Measurements from ENCODE around the gene MYO1F.
"Not testable (repeated sequence)": the region's sequence is repeated elsewhere in the genome, so short reads cannot be mapped to it uniquely, and the experiment has no call there.

Gene MYO1F

DNA sequence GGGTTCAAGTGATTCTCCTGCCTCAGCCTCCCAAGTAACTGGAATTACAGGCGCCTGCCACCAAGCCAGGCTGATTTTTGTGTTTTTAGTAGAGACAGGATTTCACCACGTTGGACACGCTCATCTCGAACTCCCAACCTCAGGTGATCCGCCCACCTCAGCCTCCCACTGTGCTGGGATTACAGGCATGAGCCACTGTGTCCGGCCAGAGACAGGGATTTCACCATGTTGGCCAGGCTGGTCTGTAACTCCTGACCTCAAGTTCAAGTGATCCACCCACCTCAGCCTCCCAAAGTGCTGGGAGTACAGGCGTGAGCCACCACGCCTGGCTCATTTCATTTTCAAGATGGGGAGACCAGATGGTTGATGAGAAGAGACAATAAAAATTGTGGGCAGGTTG is 12.4 kb downstream of the MYO1F start:
- H2AFZ ChIP-seq (ENCODE audit: low read length, unreplicated experiment); H3K4me3 ChIP-seq (ENCODE audit: low read depth, low read length); H3K36me3 ChIP-seq (ENCODE audit: insufficient read depth, low read length); H3K79me2 ChIP-seq (ENCODE audit: control insufficient read depth, insufficient read depth, low read length, unreplicated experiment); H3K27ac ChIP-seq (ENCODE audit: low read depth, low read length); H3K27me3 ChIP-seq (ENCODE audit: insufficient read depth, low read length): not testable (repeated sequence)
- peaks cover 11% of the 10 kb centered on the region for H3K4me1 ChIP-seq (ENCODE audit: control insufficient read depth, insufficient read depth, low read length, unreplicated experiment)

DNA sequence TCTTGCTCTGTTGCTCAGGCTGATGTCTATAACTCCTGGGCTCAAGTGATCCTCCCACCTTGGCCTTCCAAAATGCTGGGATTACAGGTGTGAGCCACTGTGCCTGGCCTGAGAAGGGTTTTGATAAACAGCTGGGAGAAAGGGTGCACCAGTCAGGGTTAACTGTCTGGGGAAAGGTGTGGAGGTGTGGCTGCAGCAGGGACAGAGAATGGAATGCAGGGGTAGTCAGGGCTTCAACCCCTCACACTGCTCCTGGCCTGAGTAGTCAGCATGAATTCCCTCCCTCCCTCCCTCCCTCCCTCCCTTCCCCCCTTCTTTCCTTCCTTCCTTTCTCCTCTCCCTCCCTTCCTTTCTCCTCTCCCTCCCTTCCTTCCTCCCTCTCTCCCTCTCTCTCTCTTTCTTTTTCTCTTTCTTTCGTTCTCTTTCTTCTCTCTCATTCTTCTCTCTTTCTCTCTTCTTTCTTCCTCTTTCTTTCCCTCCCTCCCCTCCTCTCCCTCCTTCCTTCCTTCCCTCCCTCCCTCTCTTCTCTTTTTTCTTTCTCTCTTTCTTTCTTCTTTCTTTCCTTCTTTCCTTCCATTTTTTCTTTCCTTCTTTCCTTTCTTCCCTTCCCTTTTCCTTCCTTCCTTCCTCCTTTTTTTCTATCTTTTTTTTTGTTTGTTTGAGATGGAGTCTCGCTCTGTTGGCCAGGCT is 16.0 kb downstream of the MYO1F start:
- Histone ChIP-seq H3K36me3 (ENCODE audit: insufficient read depth, low read length) (no peaks in the 10 kb centered on the region), H3K27ac (ENCODE audit: low read depth, low read length) (no peak overlapping the region), H3K27me3 (ENCODE audit: insufficient read depth, low read length) (no peaks in the 10 kb centered on the region), H2AFZ (ENCODE audit: low read length, unreplicated experiment) (no peak overlapping the region), H3K4me3 (ENCODE audit: low read depth, low read length) (no peak overlapping the region), H3K79me2 (ENCODE audit: control insufficient read depth, insufficient read depth, low read length, unreplicated experiment) (no peaks in the 10 kb centered on the region), H3K4me1 (ENCODE audit: control insufficient read depth, insufficient read depth, low read length, unreplicated experiment) (no peaks in the 10 kb centered on the region)

DNA sequence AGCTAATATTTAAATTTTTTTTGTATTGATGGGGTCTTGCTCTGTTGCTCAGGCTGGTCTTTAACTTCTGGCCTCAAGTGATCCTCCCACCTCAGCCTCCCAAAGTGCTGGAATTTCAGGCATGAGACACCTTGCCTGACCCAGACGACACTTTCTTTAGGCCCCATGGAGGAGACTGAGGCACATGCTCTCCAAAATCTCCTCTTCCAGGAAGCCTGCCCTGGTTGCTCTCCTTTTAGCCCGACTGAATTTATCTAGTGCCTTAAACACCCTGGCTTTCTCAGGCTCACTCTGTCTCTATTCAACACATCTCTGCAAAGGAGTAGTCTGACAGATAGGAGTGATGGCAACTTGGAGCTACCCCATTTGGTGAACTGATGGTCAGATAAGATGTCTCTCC is 18.9 kb downstream of the MYO1F start:
- Histone ChIP-seq H3K79me2 (ENCODE audit: control insufficient read depth, insufficient read depth, low read length, unreplicated experiment) (no peaks in the 10 kb centered on the region), H2AFZ (ENCODE audit: low read length, unreplicated experiment) (no peak overlapping the region), H3K36me3 (ENCODE audit: insufficient read depth, low read length) (no peaks in the 10 kb centered on the region), H3K4me3 (ENCODE audit: low read depth, low read length) (no peak overlapping the region), H3K27me3 (ENCODE audit: insufficient read depth, low read length) (no peaks in the 10 kb centered on the region), H3K4me1 (ENCODE audit: control insufficient read depth, insufficient read depth, low read length, unreplicated experiment) (no peaks in the 10 kb centered on the region), H3K27ac (ENCODE audit: low read depth, low read length) (no peak overlapping the region)

DNA sequence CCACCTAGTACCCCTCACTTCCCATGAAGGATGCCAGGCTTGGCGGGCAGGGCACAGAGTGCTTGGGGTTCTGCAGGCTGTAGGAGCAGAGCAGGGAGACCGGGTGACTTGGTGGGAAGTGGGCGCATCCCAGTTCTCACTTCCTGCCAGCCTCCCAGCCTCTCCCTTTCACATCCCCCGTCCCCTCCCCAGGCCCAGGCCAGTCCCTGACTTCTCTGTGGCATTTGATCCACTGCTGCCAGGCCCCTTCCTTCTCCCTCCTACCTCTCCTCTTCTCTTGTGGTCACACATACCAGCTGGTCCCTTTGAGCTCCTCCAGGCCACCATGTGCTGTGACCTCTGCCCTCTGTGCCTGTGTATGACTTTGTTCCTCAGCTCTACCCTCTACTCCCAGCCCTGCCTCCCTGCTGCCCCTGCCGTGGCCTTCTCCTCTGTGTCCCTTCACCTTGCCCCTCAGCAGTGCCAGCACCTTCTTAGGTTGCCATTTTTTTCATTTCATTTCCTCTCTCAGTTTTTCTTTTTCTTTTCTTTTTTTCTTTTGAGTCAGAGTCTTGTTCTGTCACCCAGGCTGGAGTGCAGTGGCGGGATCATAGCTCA is 19.5 kb downstream of the MYO1F start:
- H3K27ac ChIP-seq (ENCODE audit: low read depth, low read length), result no peak overlapping the region
- no peaks in the 10 kb centered on the region for H3K36me3 ChIP-seq (ENCODE audit: insufficient read depth, low read length)
- no peaks in the 10 kb centered on the region for H3K79me2 ChIP-seq (ENCODE audit: control insufficient read depth, insufficient read depth, low read length, unreplicated experiment)
- no peaks in the 10 kb centered on the region for H3K4me1 ChIP-seq (ENCODE audit: control insufficient read depth, insufficient read depth, low read length, unreplicated experiment)
- no peak overlapping the region for H3K4me3 ChIP-seq (ENCODE audit: low read depth, low read length)
- H2AFZ ChIP-seq (ENCODE audit: low read length, unreplicated experiment), result no peak overlapping the region
- H3K27me3 ChIP-seq (ENCODE audit: insufficient read depth, low read length), result no peaks in the 10 kb centered on the region

DNA sequence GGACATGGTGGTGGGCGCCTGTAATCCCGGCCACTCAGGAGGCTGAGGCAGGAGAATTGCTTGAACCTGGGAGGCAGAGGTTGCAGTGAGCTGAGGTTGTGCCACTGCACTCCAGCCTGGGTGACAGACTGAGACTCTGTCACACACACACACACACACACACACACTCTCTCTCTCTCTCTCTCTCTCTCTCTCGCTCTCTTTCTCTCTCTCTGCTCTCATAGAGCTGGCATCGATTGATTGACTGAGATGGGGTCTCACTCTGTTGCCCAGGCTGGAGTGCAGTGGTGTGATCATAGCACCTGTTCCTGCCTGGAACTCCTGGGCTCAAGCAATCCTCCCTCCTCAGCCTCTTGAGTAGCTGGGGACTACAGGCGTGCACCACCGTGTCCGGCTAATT is 23.5 kb downstream of the MYO1F start:
- not testable (repeated sequence) for H3K4me1 ChIP-seq (ENCODE audit: control insufficient read depth, insufficient read depth, low read length, unreplicated experiment); H3K79me2 ChIP-seq (ENCODE audit: control insufficient read depth, insufficient read depth, low read length, unreplicated experiment); H3K27ac ChIP-seq (ENCODE audit: low read depth, low read length); H3K4me3 ChIP-seq (ENCODE audit: low read depth, low read length); H2AFZ ChIP-seq (ENCODE audit: low read length, unreplicated experiment); H3K36me3 ChIP-seq (ENCODE audit: insufficient read depth, low read length); H3K27me3 ChIP-seq (ENCODE audit: insufficient read depth, low read length)

DNA sequence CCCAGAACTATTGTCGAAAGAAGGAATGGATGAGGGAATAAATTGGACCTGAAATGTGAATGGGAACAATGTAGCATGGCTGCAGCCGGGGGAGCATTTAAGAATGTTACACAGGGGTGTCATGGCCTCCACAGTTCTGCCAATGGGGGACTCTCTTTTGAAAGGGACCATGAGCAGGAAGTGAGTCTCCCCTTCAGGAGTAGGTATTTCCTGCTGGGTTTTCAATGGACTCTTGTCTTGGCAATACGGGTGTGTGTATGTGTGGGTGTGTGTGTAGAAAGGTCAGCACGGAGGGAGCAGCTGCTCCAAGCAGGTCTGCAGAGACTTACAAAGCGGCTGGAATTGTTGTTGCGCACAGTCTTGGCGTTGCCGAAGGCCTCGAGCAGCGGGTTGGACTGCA is 24.4 kb downstream of the MYO1F start:
- Histone ChIP-seq H2AFZ (ENCODE audit: low read length, unreplicated experiment) (no peak overlapping the region), H3K4me1 (ENCODE audit: control insufficient read depth, insufficient read depth, low read length, unreplicated experiment) (no peaks in the 10 kb centered on the region), H3K36me3 (ENCODE audit: insufficient read depth, low read length) (no peaks in the 10 kb centered on the region)

DNA sequence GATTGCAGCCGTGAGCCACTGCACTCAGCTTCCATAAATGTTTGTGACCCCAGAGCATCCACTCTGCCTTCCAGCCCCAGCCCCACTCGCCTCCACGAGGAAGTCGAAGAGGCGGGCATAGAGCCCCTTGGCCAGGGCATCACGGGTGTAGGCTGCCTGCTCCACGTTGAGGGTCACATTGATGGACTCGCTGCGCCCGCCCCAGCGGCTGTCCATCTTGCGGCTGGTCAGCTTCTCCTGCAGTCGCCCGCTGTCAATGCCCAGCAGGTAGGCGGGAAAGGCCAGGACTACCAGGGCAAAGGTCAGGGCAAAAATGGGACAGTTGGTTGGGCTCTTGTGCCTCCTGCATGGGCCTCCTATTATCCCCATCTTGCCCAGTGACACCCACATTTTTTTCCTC is 27.2 kb downstream of the MYO1F start:
- Histone ChIP-seq H3K4me1 (ENCODE audit: control insufficient read depth, insufficient read depth, low read length, unreplicated experiment) (no peaks in the 10 kb centered on the region), H3K4me3 (ENCODE audit: low read depth, low read length) (no peak overlapping the region), H2AFZ (ENCODE audit: low read length, unreplicated experiment) (no peak overlapping the region), H3K36me3 (ENCODE audit: insufficient read depth, low read length) (no peaks in the 10 kb centered on the region), H3K79me2 (ENCODE audit: control insufficient read depth, insufficient read depth, low read length, unreplicated experiment) (no peaks in the 10 kb centered on the region), H3K27me3 (ENCODE audit: insufficient read depth, low read length) (no peaks in the 10 kb centered on the region), H3K27ac (ENCODE audit: low read depth, low read length) (no peak overlapping the region)

More for the DNA sequence above, 24.4 kb downstream of the MYO1F start:
- no peak overlapping the region for H3K4me3 ChIP-seq (ENCODE audit: low read depth, low read length)
- no peak overlapping the region for H3K27ac ChIP-seq (ENCODE audit: low read depth, low read length)
- no peaks in the 10 kb centered on the region for H3K27me3 ChIP-seq (ENCODE audit: insufficient read depth, low read length)
- no peaks in the 10 kb centered on the region for H3K79me2 ChIP-seq (ENCODE audit: control insufficient read depth, insufficient read depth, low read length, unreplicated experiment)

DNA sequence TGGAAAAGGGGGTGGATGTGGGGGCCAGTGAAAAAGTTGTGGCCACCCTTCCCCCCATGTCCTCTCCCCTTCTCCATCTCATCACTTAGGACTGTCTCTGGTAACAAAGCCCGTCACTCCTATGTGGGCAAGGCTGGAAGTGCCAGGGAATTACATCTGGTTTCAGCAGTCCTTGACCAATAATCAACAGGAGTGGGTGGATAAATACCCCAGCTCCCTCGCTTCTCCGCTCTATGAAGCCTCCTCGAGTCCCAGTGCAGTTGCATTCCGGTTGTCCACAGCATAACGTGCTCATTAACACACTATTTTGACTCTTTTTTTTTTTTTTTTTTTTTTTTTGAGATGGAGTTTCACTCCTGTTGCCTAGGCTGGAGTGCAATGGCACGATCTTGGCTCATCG is 31.5 kb downstream of the MYO1F start:
- no peaks in the 10 kb centered on the region for H3K27me3 ChIP-seq (ENCODE audit: insufficient read depth, low read length)

DNA sequence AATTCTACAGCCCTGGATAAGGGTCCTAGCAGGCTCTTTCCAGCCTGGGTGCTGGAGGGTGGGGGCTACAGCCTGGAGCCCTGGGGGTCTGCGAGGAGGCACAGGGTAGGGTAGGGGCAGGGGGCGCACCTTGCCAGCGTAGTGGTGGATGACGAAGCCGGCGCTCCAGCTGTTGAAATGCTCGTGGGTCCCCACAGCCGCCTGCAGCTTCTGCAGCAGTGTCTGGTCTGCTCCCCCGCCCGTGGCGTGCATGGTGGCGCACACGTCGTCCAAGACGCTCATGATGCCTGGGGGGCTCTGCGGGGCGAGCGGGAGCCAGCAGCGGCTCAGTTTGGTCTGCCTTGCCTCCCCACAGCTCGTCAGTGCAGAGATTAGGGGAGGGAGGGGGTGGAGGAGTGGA is 33.1 kb downstream of the MYO1F start:
- no peaks in the 10 kb centered on the region for H3K27me3 ChIP-seq (ENCODE audit: insufficient read depth, low read length)
- no peak overlapping the region for H3K4me3 ChIP-seq (ENCODE audit: low read depth, low read length)
- no peaks in the 10 kb centered on the region for H3K79me2 ChIP-seq (ENCODE audit: control insufficient read depth, insufficient read depth, low read length, unreplicated experiment)
- no peak overlapping the region for H3K27ac ChIP-seq (ENCODE audit: low read depth, low read length)
- peaks cover 2% of the 10 kb centered on the region for H3K4me1 ChIP-seq (ENCODE audit: control insufficient read depth, insufficient read depth, low read length, unreplicated experiment)
- H2AFZ ChIP-seq (ENCODE audit: low read length, unreplicated experiment), result no peak overlapping the region
- H3K36me3 ChIP-seq (ENCODE audit: insufficient read depth, low read length), result no peaks in the 10 kb centered on the region

More for the DNA sequence above, 31.5 kb downstream of the MYO1F start:
- H3K36me3 ChIP-seq (ENCODE audit: insufficient read depth, low read length), result no peaks in the 10 kb centered on the region
- H3K27ac ChIP-seq (ENCODE audit: low read depth, low read length), result no peak overlapping the region
- H3K4me1 ChIP-seq (ENCODE audit: control insufficient read depth, insufficient read depth, low read length, unreplicated experiment), result peaks cover 1% of the 10 kb centered on the region
- no peak overlapping the region for H3K4me3 ChIP-seq (ENCODE audit: low read depth, low read length)
- no peak overlapping the region for H2AFZ ChIP-seq (ENCODE audit: low read length, unreplicated experiment)
- H3K79me2 ChIP-seq (ENCODE audit: control insufficient read depth, insufficient read depth, low read length, unreplicated experiment), result no peaks in the 10 kb centered on the region

DNA sequence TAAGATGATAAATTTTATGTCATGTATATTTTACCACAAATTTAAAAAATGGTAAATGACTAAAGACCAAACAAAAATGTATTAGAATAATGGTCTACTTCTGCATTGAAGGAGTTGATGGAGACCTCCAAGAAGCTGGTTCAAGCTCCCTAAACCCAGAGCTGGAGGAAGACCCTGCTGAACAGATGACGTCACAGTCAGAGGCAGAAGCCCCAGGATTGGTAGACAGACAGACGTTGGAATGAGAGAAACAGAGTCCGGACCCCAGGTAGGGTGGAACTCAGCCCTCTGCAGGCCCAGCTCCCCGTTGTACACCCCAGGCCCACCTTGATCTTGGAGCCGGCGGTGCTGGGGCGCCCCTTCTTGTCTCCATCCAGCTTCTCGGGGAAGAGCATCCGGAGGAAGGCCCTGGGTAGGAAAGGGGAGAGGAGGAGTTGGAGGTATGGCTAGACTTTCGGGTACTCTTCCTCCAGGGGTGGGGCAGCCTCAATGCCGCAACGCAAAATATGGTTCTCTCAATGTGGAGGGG is 37.6 kb downstream of the MYO1F start:
- Histone ChIP-seq H3K79me2 (ENCODE audit: control insufficient read depth, insufficient read depth, low read length, unreplicated experiment) (no peaks in the 10 kb centered on the region), H3K4me1 (ENCODE audit: control insufficient read depth, insufficient read depth, low read length, unreplicated experiment) (peaks cover 2% of the 10 kb centered on the region), H3K36me3 (ENCODE audit: insufficient read depth, low read length) (no peaks in the 10 kb centered on the region), H3K4me3 (ENCODE audit: low read depth, low read length) (no peak overlapping the region), H3K27me3 (ENCODE audit: insufficient read depth, low read length) (no peaks in the 10 kb centered on the region), H3K27ac (ENCODE audit: low read depth, low read length) (no peak overlapping the region), H2AFZ (ENCODE audit: low read length, unreplicated experiment) (no peak overlapping the region)

DNA sequence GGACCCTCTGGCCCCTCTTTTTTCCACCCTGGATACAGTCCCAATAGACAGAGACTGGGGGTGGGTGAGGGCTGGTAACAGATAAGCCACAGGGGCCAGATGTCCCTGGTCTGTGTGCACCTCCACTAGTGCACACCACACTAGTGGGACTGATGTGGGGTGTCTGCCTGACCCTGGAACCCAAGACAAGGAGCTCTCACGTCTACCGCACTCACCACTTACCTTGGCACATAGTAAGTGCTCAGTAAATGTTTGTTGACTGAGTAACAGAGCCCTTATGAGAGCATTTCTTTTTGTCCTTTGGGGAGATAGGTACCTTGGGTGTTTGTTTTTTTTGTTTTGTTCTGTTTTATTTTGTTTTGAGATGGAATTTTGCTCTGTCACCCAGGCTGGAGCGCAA is 40.1 kb downstream of the MYO1F start:
- H3K4me1 ChIP-seq (ENCODE audit: control insufficient read depth, insufficient read depth, low read length, unreplicated experiment), result peaks cover 2% of the 10 kb centered on the region
- H3K36me3 ChIP-seq (ENCODE audit: insufficient read depth, low read length), result no peaks in the 10 kb centered on the region
- no peak overlapping the region for H3K27ac ChIP-seq (ENCODE audit: low read depth, low read length)
- H3K79me2 ChIP-seq (ENCODE audit: control insufficient read depth, insufficient read depth, low read length, unreplicated experiment), result no peaks in the 10 kb centered on the region
- no peaks in the 10 kb centered on the region for H3K27me3 ChIP-seq (ENCODE audit: insufficient read depth, low read length)
- no peak overlapping the region for H2AFZ ChIP-seq (ENCODE audit: low read length, unreplicated experiment)
- no peak overlapping the region for H3K4me3 ChIP-seq (ENCODE audit: low read depth, low read length)

Measured in ACC112 (cell line).